Caco-2 (cell line): ENCODE data around the gene YIPF6. TPM values are rescaled to one million over a fixed set of nuclear protein-coding genes. Genes with fewer than 3 reads are reported as not detected.

Source experiments
- BruUV-seq: library from RNA; stranded (reverse); fragments of 400-500 nt; replicated peaks from 2 replicates; lab custom pipeline; 2021; lab: Mats Ljungman, UMichigan
- CTCF ChIA-PET: fragments of 300-600 bp; sonication (Branson Sonifier 250); formaldehyde crosslinking; loops from one replicate; lab custom pipeline; 2022; ENCODE audit warnings: antibody characterized with exemption; lab: Charles Lee
- POLR2A ChIA-PET: fragments of 300-600 bp; sonication (Branson Sonifier 250); formaldehyde crosslinking; loops from one replicate; lab custom pipeline; 2022; ENCODE audit warnings: antibody characterized with exemption; lab: Charles Lee
- DNase-seq, 2 experiments: peaks; one replicate each; pipeline versions ENCODE4 v3.0.0 to v3.0.0-alpha.2; 2020 to 2022
- H3K27me3 ChIP-seq: replicated peaks from 2 replicates; pipeline ENCODE4 v1.6.0; 2011; ENCODE audit warnings: low read length; ENCODE audit not compliant: control insufficient read depth, insufficient read depth
- H3K36me3 ChIP-seq: 2 replicates; pipeline ENCODE4 v1.5.1; 2011; ENCODE audit warnings: low read length; ENCODE audit not compliant: control insufficient read depth, insufficient read depth
- H3K4me1 ChIP-seq: fragments of 250-450 bp; sonication (Bioruptor Pico); 2 replicates; pipeline ENCODE4 v1.5.1; 2020; ENCODE audit warnings: mild to moderate bottlenecking
- H3K4me3 ChIP-seq: 2 replicates; pipeline ENCODE4 v1.5.1; 2011; ENCODE audit warnings: low read depth, mild to moderate bottlenecking, control low read depth, low read length
- H3K9me3 ChIP-seq: fragments of 250-450 bp; sonication (Bioruptor Pico); 2 replicates; pipeline ENCODE4 v1.5.1; 2020; ENCODE audit warnings: mild to moderate bottlenecking, moderate library complexity
- H3K27ac Mint-ChIP-seq: one replicate; pipeline ENCODE4 v1.8.0; 2022; ENCODE audit warnings: mixed read lengths; ENCODE audit not compliant: unreplicated experiment
- H3K27me3 Mint-ChIP-seq: one replicate; pipeline ENCODE4 v1.8.0; 2022; ENCODE audit warnings: mixed read lengths; ENCODE audit not compliant: insufficient read depth, unreplicated experiment
- H3K36me3 Mint-ChIP-seq: one replicate; pipeline ENCODE4 v1.8.0; 2022; ENCODE audit warnings: mild to moderate bottlenecking, mixed read lengths; ENCODE audit not compliant: insufficient read depth, unreplicated experiment
- H3K4me1 Mint-ChIP-seq: one replicate; pipeline ENCODE4 v1.8.0; 2022; ENCODE audit warnings: low read depth, mixed read lengths; ENCODE audit not compliant: unreplicated experiment
- H3K4me3 Mint-ChIP-seq: one replicate; pipeline ENCODE4 v1.8.0; 2022; ENCODE audit warnings: mild to moderate bottlenecking, moderate library complexity, mixed read lengths; ENCODE audit not compliant: unreplicated experiment
- H3K9me3 Mint-ChIP-seq: one replicate; pipeline ENCODE4 v1.8.0; 2022; ENCODE audit warnings: mixed read lengths; ENCODE audit not compliant: unreplicated experiment
- intact Hi-C: fragments of 100-400 bp; cut with micrococcal nuclease; formaldehyde crosslinking; loops from one replicate; pipeline ENCODE4 v1.10.0; 2022; ENCODE audit not compliant: unreplicated experiment
- total RNA-seq: library from RNA; stranded (reverse); gene quantifications from 2 replicates; pipeline ENCODE4 v1.2.3, GENCODE V29; 2022
- TF ChIP-seq, protein P1 (sequence below), 2 experiments: fragments of 200-600 bp in 1 of 2; IDR thresholded peaks; 1 replicate in 1 of 2; 2 replicates in 1 of 2; pipeline versions ENCODE4 v1.5.1 to v1.8.0; 2011 to 2022; ENCODE audit warnings: antibody characterized with exemption in 1 of 2, control low read depth in 1 of 2, inconsistent platforms in 1 of 2, low read depth in 1 of 2, low read length in 1 of 2, mild to moderate bottlenecking in 1 of 2, moderate library complexity in 1 of 2; ENCODE audit not compliant: insufficient read depth in 1 of 2, severe bottlenecking in 1 of 2, unreplicated experiment in 1 of 2

Gene YIPF6
- total RNA-seq, 1 experiment from 2014 or later = 43.5 TPM

- no TSS peak for BruUV-seq
- ChIA-PET CTCF (no interaction called here), POLR2A (no interaction called here)
- intact Hi-C loops = no loop called here
- no peaks in the 10 kb centered on the region for H3K4me1 ChIP-seq
- no peak overlapping the region for H3K27ac Mint-ChIP-seq
- peaks cover 7% of the 10 kb centered on the region for H3K4me1 Mint-ChIP-seq
- no peak overlapping the region for H3K4me3 ChIP-seq
- no peaks in the 10 kb centered on the region for H3K27me3 ChIP-seq
- H3K36me3 ChIP-seq = no peaks in the 10 kb centered on the region
- H3K36me3 Mint-ChIP-seq = peaks cover 6% of the 10 kb centered on the region
- no peaks in the 10 kb centered on the region for H3K9me3 ChIP-seq
- no peak overlapping the region for H3K4me3 Mint-ChIP-seq
- TF ChIP-seq, protein P1, sequence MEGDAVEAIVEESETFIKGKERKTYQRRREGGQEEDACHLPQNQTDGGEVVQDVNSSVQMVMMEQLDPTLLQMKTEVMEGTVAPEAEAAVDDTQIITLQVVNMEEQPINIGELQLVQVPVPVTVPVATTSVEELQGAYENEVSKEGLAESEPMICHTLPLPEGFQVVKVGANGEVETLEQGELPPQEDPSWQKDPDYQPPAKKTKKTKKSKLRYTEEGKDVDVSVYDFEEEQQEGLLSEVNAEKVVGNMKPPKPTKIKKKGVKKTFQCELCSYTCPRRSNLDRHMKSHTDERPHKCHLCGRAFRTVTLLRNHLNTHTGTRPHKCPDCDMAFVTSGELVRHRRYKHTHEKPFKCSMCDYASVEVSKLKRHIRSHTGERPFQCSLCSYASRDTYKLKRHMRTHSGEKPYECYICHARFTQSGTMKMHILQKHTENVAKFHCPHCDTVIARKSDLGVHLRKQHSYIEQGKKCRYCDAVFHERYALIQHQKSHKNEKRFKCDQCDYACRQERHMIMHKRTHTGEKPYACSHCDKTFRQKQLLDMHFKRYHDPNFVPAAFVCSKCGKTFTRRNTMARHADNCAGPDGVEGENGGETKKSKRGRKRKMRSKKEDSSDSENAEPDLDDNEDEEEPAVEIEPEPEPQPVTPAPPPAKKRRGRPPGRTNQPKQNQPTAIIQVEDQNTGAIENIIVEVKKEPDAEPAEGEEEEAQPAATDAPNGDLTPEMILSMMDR (IDR thresholded peaks at IDR 0.05; ENCODE audit: insufficient read depth in 1 of 2, low read depth in 1 of 2, low read length in 1 of 2, severe bottlenecking in 1 of 2, unreplicated experiment in 1 of 2) = no peak
- H3K9me3 Mint-ChIP-seq = no peaks in the 10 kb centered on the region
- H3K27me3 Mint-ChIP-seq = no peaks in the 10 kb centered on the region
- DNase-seq = no peak
These were observed 37.6 kb downstream of the YIPF6 start for GRCh38 chrX:68536429-68536828.

DNA sequence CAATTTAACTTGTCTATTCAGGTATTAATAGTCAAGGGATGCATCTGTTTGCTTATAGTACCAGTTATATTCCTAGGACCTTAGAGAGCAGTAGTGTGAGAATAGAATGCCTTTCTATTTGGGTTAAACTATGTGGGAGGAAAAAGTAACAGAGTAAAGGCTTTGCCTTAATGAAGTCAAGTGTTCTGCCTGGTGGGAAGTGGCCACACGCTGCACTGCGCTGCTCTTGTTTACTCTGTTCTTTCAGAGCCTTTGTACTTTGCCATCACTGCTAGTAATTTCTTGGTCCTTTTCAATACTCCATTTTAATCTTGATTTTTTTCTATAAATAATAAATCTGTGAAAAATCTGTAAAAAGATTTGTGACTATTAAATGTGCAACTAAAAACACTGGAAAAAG, 38.0 kb downstream of the YIPF6 start:
- Mint-ChIP-seq H3K4me3 (no peak overlapping the region), H3K27me3 (no peaks in the 10 kb centered on the region), H3K9me3 (no peaks in the 10 kb centered on the region), H3K27ac (no peak overlapping the region), H3K4me1 (peaks cover 7% of the 10 kb centered on the region), H3K36me3 (peaks cover 6% of the 10 kb centered on the region)
- H3K36me3 ChIP-seq = no peaks in the 10 kb centered on the region
- intact Hi-C loops = no loop called here
- no peaks in the 10 kb centered on the region for H3K9me3 ChIP-seq
- H3K27me3 ChIP-seq = no peaks in the 10 kb centered on the region
- POLR2A ChIA-PET = no interaction called here
- CTCF ChIA-PET = no interaction called here
- H3K4me3 ChIP-seq = no peak overlapping the region
- no peak for DNase-seq
- TF ChIP-seq, protein P1 (IDR thresholded peaks at IDR 0.05; ENCODE audit: insufficient read depth in 1 of 2, low read depth in 1 of 2, low read length in 1 of 2, severe bottlenecking in 1 of 2, unreplicated experiment in 1 of 2) = no peak
- H3K4me1 ChIP-seq = no peaks in the 10 kb centered on the region
- BruUV-seq = no TSS peak

GRCh38 chrX:68550193-68550592, 51.3 kb downstream of the YIPF6 start:
- no TSS peak for BruUV-seq
- Mint-ChIP-seq H3K27me3 (peaks cover 3% of the 10 kb centered on the region), H3K4me3 (no peak overlapping the region), H3K9me3 (no peaks in the 10 kb centered on the region), H3K27ac (no peak overlapping the region), H3K4me1 (no peaks in the 10 kb centered on the region), H3K36me3 (no peaks in the 10 kb centered on the region)
- TF ChIP-seq, protein P1 (IDR thresholded peaks at IDR 0.05; ENCODE audit: insufficient read depth in 1 of 2, low read depth in 1 of 2, low read length in 1 of 2, severe bottlenecking in 1 of 2, unreplicated experiment in 1 of 2) = no peak
- Histone ChIP-seq H3K36me3 (no peaks in the 10 kb centered on the region), H3K4me3 (no peak overlapping the region), H3K4me1 (no peaks in the 10 kb centered on the region), H3K27me3 (no peaks in the 10 kb centered on the region), H3K9me3 (no peaks in the 10 kb centered on the region)
- CTCF ChIA-PET = no interaction called here
- DNase-seq = no peak
- POLR2A ChIA-PET = no interaction called here
- intact Hi-C loops = no loop called here
